ENCODE measurements around the gene GIT2.

- TF ChIP-seq CTCF (IDR thresholded peaks at IDR 0.05) (no peak), POLR2A (IDR thresholded peaks at IDR 0.05) (no peak), POLR2AphosphoS5 (IDR thresholded peaks at IDR 0.05; ENCODE audit: insufficient read depth in 1 of 2, low read depth in 1 of 2) (no peak)
Observed at GRCh38 chr12:109987615-109988014, 8.6 kb downstream of the GIT2 start.
